A549 (cell line): ENCODE results near the gene ZDHHC19.

ENCODE experiments used
- GATA3 ChIP-seq: IDR thresholded peaks from 2 replicates; pipeline ENCODE4 v1.6.1; 2012; ENCODE audit warnings: borderline replicate concordance
- KDM5A ChIP-seq: fragments of 200-600 bp; sonication (generic); IDR thresholded peaks from 2 replicates; pipeline ENCODE4 v1.6.1; 2016; ENCODE audit warnings: antibody characterized with exemption, mild to moderate bottlenecking
- TF ChIP-seq, protein P1 (sequence below): IDR thresholded peaks from 2 replicates; pipeline ENCODE4 v1.6.1; 2012; ENCODE audit warnings: low read depth, borderline replicate concordance
- TF ChIP-seq, protein P2 (sequence below): fragments of >200 bp; sonication (Bioruptor Twin); formaldehyde crosslinking; IDR thresholded peaks from 3 replicates; pipeline ENCODE4 v1.5.1; 2016

GRCh38 chr3:196169836-196170240, 41.4 kb downstream of the ZDHHC19 start:
- TF ChIP-seq, protein P1, sequence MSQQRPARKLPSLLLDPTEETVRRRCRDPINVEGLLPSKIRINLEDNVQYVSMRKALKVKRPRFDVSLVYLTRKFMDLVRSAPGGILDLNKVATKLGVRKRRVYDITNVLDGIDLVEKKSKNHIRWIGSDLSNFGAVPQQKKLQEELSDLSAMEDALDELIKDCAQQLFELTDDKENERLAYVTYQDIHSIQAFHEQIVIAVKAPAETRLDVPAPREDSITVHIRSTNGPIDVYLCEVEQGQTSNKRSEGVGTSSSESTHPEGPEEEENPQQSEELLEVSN, result no peak
- TF ChIP-seq, protein P2, sequence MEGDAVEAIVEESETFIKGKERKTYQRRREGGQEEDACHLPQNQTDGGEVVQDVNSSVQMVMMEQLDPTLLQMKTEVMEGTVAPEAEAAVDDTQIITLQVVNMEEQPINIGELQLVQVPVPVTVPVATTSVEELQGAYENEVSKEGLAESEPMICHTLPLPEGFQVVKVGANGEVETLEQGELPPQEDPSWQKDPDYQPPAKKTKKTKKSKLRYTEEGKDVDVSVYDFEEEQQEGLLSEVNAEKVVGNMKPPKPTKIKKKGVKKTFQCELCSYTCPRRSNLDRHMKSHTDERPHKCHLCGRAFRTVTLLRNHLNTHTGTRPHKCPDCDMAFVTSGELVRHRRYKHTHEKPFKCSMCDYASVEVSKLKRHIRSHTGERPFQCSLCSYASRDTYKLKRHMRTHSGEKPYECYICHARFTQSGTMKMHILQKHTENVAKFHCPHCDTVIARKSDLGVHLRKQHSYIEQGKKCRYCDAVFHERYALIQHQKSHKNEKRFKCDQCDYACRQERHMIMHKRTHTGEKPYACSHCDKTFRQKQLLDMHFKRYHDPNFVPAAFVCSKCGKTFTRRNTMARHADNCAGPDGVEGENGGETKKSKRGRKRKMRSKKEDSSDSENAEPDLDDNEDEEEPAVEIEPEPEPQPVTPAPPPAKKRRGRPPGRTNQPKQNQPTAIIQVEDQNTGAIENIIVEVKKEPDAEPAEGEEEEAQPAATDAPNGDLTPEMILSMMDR, result no peak
- TF ChIP-seq GATA3 (no peak), KDM5A (no peak)
